GM18858 (cell line): ENCODE results near the gene NRF1.
"Not testable (repeated sequence)": the region's sequence is repeated elsewhere in the genome, so short reads cannot be mapped to it uniquely, and the experiment has no call there.

Experiments used
- ATAC-seq: cut with Tn5 transposase; IDR thresholded peaks from one replicate; pipeline ENCODE4 v1.9.1; 2021; ENCODE audit not compliant: unreplicated experiment

Gene NRF1

DNA sequence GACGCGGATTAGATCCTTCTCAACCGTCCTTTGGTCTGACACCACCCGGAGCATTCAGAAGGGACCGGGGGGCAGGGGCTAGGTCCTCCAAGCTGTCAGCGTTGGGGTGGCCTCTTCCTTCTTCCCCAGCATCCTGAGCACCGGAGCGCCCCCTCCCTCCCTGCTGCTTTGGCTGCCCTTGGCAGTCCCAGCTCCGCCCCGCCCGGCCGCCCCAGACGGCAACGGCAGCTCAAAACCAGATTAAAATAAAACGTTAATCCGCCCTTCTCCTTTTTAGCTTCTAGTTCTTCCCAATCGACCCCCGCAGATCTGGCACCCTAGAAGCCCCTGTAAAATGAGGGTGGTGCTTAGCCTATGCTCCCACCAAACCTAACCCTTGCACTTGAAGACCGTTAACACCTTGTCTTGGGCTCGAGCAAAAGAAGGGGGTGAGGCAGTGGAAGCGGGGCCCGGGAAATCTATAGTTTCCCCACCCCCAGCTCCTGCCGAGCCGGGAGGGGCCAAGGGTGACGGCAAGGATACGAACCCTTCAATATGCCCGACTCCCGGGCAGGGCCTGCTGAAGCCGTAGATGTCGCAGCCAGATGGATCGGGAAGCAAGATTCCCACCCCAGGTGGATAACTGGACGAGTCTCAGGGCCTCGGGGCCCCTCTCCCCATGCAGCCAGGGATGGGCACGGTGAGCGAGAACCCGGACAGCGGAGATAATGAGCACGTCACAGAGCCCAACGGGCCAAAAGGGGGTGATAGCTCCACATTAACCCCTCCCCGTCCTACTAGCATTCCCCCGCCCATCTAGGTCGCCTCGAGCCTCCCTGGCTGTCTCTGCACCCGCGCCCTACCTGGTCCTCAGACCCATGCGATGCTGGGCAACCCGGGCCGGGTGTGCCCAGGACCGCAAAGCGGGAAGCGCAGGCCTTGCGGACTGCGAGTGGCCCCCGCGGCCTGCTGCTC lies 169.7 kb downstream of the NRF1 start:
- no peak for ATAC-seq

DNA sequence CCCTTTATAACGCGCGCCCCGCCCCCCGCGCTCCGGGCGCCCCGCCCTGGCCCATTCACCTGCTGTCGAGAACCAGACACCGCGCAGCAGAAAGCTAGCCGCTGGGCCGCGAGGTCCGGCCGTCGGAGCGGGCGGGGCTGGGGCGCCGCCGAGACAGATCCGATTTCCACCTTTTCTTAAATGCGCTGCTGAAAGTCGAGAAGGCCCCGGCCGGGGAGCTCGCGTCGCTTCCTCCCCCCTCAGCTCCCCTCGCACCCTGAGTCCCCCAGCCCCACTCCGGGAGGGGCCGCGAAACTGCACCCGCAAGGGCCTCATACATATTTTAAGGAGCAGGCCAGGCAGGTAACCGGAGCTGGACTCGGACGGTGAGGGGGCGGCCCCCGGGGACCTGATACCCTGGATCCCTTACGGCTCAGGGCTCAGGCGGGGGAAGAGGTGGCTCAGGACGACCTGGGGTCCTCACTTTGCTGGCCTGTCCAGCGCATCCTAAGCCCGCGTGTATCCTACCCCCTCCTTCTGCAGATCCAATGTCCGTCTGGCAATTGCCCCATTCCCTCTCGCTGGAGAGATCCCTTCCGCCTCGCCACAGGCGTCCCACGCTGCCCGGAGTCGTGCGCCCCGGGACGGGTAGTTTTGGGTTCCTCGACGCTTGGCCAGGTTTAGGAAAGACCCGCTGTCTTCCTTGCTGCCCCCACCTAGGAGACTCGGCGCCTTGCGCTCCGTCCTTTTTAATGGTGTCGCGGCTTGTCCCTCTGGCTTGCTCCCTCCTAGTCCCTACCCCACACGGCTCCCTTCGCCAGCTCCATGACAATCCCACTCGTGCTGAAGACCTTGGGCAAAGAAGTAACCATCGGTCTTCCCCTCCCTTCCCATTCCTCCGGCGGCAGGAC lies 170.7 kb downstream of the NRF1 start:
- ATAC-seq, result no peak

- ATAC-seq, result no peak
Observed at GRCh38 chr7:129782818-129783583, 171.5 kb downstream of the NRF1 start.

DNA sequence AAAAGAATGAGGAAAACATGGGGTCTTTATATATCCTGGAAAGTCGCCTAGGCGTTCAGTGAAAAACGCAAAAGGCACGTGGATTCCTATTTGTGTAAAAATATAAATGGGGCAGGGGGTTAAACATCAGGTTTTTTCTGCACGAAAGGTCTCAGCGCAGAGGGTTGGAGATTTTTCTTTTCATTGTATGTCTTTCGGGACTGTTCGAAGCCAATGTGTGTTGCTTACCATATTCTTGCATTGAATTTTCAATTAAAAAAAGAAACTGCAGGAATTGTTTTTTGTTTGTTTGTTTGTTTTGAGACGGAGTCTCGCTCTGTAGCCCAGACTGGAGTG lies 172.0 kb downstream of the NRF1 start:
- ATAC-seq, result no peak

DNA sequence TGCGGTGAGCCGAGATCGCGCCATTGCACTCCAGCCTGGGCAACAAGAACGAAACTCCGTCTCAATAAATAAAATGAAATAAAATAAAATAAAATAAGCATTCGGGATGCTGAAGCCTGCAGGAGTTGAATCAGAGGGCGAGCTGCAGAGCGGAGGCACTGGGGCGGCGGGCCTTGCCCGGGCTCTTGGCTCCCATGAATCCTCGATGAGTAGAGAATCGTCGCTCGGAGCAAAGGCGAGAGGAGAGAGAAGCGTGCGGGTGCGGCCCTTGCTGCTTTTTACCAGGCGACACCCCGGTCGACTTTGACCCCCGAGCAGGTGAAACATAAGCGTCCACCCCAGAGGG lies 172.9 kb downstream of the NRF1 start:
- ATAC-seq, result no peak

- ATAC-seq, result no peak
Observed at GRCh38 chr7:129784783-129785684, 173.5 kb downstream of the NRF1 start.

- ATAC-seq, result no peak
Observed at GRCh38 chr7:129785685-129786514, 174.4 kb downstream of the NRF1 start.

GRCh38 chr7:129786825-129787563 lies 175.5 kb downstream of the NRF1 start:
- ATAC-seq, result no peak

DNA sequence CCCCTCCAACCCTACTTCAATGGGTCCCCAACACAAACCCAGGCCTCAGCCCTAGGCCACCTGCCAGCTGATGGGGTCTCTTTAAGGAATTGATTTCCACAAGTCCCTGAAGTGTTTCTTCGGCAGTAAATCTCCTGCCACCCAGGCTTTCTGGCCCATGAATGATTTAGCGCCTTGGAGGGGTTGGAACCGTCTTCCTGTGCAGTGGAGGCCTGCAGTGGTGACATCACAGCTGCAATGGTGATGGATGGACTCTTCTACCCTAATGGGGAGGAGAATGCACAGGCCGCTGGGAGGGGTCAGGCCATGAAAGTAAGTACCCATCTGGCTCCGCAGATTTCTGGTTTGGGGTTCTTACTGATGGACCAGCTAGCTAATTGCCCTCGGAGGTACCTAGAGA lies 177.5 kb downstream of the NRF1 start:
- no peak for ATAC-seq

- no peak for ATAC-seq
Observed at GRCh38 chr7:129789652-129790051, 178.1 kb downstream of the NRF1 start.

GRCh38 chr7:129790136-129790535 lies 178.6 kb downstream of the NRF1 start:
- ATAC-seq, result no peak

DNA sequence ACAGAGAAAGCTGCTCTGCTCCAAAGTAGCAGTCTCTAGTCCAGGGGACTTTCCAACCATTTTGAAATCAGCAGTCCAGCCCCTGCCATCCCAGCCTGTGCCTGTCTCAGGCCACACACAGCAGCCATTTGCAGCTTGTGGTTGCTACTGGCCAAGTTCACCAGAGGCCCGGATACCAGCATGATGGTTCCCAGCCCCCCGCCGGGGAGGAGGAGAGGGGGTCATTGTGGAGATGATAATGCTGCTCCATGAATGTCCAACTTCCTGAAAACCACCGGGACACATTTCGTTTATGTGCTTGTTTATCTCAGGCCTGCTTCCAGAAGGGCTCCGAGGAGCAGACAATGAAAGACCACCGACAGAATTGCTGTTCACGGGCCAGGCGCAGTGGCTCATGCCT lies 181.2 kb downstream of the NRF1 start:
- no peak for ATAC-seq

DNA sequence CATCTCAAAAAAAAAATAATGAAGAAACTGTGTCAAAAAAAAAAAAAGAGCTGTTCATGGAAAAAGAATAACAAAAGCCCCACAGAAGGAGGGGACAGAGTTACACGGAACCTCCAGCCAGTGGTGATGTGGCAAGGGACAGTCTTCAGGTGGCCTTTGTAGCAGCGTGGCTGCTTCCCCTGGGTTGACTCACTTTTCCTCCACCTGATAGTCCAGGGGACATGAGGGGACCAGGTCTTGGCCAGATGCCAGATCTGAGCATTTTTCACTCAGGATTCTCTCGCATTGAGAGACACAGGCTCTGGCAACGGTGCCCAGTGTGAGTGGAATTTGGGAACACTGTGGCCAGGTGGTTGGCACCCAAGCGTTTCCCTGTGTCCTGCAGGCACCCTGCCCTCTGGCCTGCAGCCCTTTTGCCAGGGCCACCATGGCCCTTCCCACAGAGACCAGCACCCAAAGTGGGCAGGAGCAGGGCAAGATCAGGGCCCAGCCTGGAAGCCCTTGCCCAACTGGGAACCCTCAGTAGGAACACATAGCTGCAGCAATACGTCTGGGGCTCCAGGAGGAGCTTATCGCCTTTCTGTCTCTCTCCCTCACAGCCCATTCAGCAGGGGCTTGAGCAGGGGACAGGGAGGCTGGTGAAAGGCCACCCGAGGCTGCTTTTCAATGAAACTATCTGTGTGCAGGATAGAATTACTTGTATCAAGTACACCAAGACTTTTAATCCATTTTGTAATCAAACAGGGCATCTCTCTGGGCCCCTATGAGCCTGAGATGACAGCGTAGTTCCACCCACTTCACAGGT lies 182.2 kb downstream of the NRF1 start:
- ATAC-seq, result no peak

GRCh38 chr7:129794461-129794860 lies 182.9 kb downstream of the NRF1 start:
- not testable (repeated sequence) for ATAC-seq

DNA sequence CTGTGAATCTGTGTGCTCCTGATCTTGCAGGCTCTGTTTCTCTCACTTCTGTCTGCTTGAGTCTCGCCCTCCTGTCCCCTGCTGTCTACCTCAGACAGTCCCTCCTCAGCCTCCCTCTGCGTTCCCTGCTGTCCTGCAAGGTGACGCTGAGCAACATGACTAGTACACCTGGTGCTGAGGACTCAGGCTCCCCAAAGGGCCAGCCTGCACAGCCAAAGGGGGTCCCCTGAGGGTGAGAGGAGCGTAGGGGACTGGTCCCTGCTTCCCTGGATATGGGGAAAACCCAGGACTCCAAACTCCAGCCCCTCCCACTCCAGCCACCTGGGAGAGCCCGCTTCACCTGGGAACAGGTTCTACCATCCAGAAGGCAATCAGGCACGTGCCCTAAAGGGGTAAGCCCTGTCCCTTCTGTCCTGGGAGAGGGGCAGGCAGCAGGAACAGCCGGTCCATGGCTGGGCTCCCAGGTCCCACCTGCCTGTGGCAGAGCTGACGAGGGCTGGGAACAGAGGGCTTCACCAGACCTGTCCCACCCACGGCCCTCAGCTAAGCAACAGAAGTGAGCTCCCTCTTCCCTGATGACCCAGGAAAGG lies 184.8 kb downstream of the NRF1 start:
- ATAC-seq, result no peak

GRCh38 chr7:129797214-129797789 lies 185.8 kb downstream of the NRF1 start:
- no peak for ATAC-seq
